Transverse colon (tissue), 4 donors: ENCODE data around the gene SULF2. TPM values are rescaled to one million over a fixed set of nuclear protein-coding genes. Genes with fewer than 3 reads are reported as not detected.

Experiments
- DNase-seq: peaks from one replicate; pipeline ENCODE4 v3.0.0-alpha.2; 2019
- H3K27ac ChIP-seq, 4 donors: fragments of 200-600 bp; sonication (generic); 2 replicates each; pipeline ENCODE4 v1.5.1; 2016 to 2018; ENCODE audit warnings: inconsistent platforms in 4 of 4
- H3K27me3 ChIP-seq: fragments of 200-600 bp; sonication (generic); 2 replicates; pipeline ENCODE4 v1.5.1; 2017; ENCODE audit warnings: inconsistent platforms
- H3K36me3 ChIP-seq, 4 donors: fragments of 200-600 bp; sonication (generic); 2 replicates each; pipeline ENCODE4 v1.5.1; 2017 to 2019; ENCODE audit warnings: inconsistent platforms in 4 of 4
- H3K4me1 ChIP-seq, 4 donors: fragments of 200-600 bp; sonication (generic); 2 replicates each; pipeline ENCODE4 v1.5.1; 2017 to 2020; ENCODE audit warnings: inconsistent platforms in 4 of 4
- H3K4me3 ChIP-seq, 4 donors: fragments of 200-600 bp; sonication (generic); 1 replicate in 1 of 4; 2 replicates in 3 of 4; pipeline versions ENCODE4 v1.5.1 to v1.6.1; 2017 to 2019; ENCODE audit warnings: inconsistent platforms in 4 of 4
- H3K9me3 ChIP-seq, 2 donors: fragments of 200-600 bp; sonication (generic); 2 replicates each; pipeline ENCODE4 v1.5.1; 2017 to 2019; ENCODE audit warnings: inconsistent platforms in 2 of 2
- EP300 ChIP-seq: sonication (generic); formaldehyde crosslinking; IDR thresholded peaks from one replicate; pipeline ENCODE4 v1.6.1; 2017; ENCODE audit warnings: antibody characterized with exemption, low read depth
- POLR2A ChIP-seq: fragments of 450-650 bp; IDR thresholded peaks from one replicate; pipeline ENCODE4 v1.6.1; 2016; ENCODE audit warnings: antibody characterized with exemption, mild to moderate bottlenecking, moderate library complexity
- POLR2AphosphoS5 ChIP-seq, 3 donors: sonication (generic); formaldehyde crosslinking; IDR thresholded peaks; one replicate each; pipeline ENCODE4 v1.6.1; 2016; ENCODE audit warnings: antibody characterized with exemption in 3 of 3
- WGBS, 2 donors: methylation state at CpG; one replicate each; pipeline ENCODE4 v1.1.5; 2018; ENCODE audit warnings: low coverage in 1 of 2; 5-methylcytosine and 5-hydroxymethylcytosine counted together
- in situ Hi-C, 4 donors: fragments of 200-750 bp; cut with MboI; loops; one replicate each; pipeline versions ENCODE4 v1.15.0 to v1.15.1; 2017; ENCODE audit warnings: low sequenced_read_pairs in 3 of 4, low pct_ligation_motif_present in 1 of 4, low pct_unique_long_range_greater_than_20kb in 1 of 4
- intact Hi-C: fragments of 100-400 bp; cut with DNase I; formaldehyde crosslinking; loops from one replicate; pipeline ENCODE4 v1.15.1; 2023; ENCODE audit warnings: low total_unique reads
- total RNA-seq, 4 donors: library from RNA; depleted of rRNA; stranded (reverse); fragments of >200 nt; gene quantifications; one replicate each; pipeline ENCODE4 v1.1.0, GENCODE V29; 2016
- TF ChIP-seq, protein P1 (sequence below), 5 experiments: fragments of 200-600 bp in 3 of 5; fragments of 450-650 bp in 2 of 5; sonication (generic) in 3 of 5; IDR thresholded peaks; 1 replicate in 2 of 5; 2 replicates in 3 of 5; pipeline ENCODE4 v1.5.1; 2016 to 2017; ENCODE audit warnings: antibody characterized with exemption in 5 of 5, inconsistent platforms in 3 of 5, mild to moderate bottlenecking in 2 of 5, moderate library complexity in 1 of 5

The SULF2 gene
- total RNA-seq, 4 donors from 2014 or later = 103 to 257 (median 191) TPM

DNA sequence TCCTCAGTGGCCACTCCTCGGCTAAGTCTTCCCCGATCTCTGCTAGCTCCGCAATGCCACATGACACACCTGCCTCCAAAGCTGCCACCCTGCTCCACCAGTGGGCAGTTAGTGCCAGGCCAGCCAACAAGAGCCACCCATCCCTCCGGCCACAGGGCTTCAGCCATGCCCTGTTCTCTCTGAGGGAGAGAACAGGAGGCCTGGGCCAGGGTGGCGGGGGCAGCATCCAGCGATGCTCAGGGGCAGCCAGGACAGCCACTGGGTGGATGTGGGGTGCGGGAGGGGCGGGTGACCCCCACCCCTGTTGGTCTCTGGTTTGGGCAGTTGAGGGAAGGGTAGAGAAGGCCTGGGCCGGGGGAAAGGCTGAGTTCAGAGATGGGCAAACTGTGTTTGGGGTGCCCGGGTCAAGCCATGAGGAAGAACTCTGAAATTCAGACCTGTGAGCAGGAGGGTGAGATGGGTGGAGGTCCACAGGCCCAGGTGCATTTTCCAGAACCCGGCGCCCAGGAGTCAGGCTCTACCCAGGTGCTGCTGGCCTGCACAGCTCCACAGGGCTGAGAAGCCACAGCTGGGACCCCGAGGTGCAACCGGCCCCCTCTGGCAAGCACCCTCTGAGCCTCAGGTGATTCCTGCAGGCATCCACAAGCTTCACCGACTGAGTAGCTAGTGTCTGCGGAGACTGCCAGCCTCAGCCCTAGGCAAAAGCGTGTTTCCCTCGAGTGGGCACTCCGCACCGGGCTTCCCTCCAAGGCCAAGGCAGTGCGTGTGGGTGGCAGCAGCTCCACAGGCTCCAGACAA lies 91.1 kb downstream of the SULF2 start:
- Histone ChIP-seq H3K4me1 (no peaks in the 10 kb centered on the region), H3K36me3 (no peaks in the 10 kb centered on the region), H3K27ac (no peak overlapping the region), H3K4me3 (no peak overlapping the region), H3K9me3 (peaks cover 0 to 11% of the 10 kb centered on the region in 2 donors), H3K27me3 (no peaks in the 10 kb centered on the region)
- DNase-seq = no peak
- WGBS, 2 donors = 94% methylated on average over 21 of the region's 21 CpGs; no CpG with 5 or more reads in 1 of the 2 donors
- TF ChIP-seq POLR2A (no peak), POLR2AphosphoS5 (IDR thresholded peaks at IDR 0.05) (no peak), EP300 (no peak)
- TF ChIP-seq, protein P1, sequence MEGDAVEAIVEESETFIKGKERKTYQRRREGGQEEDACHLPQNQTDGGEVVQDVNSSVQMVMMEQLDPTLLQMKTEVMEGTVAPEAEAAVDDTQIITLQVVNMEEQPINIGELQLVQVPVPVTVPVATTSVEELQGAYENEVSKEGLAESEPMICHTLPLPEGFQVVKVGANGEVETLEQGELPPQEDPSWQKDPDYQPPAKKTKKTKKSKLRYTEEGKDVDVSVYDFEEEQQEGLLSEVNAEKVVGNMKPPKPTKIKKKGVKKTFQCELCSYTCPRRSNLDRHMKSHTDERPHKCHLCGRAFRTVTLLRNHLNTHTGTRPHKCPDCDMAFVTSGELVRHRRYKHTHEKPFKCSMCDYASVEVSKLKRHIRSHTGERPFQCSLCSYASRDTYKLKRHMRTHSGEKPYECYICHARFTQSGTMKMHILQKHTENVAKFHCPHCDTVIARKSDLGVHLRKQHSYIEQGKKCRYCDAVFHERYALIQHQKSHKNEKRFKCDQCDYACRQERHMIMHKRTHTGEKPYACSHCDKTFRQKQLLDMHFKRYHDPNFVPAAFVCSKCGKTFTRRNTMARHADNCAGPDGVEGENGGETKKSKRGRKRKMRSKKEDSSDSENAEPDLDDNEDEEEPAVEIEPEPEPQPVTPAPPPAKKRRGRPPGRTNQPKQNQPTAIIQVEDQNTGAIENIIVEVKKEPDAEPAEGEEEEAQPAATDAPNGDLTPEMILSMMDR (IDR thresholded peaks at IDR 0.05) = no peak
- intact Hi-C loops (no loop called here), in situ Hi-C loops (no loop called here)

GRCh38 chr20:47691625-47692024 lies 93.7 kb downstream of the SULF2 start:
- no peak for DNase-seq
- TF ChIP-seq EP300 = no peak
- TF ChIP-seq POLR2AphosphoS5 (IDR thresholded peaks at IDR 0.05) = no peak
- TF ChIP-seq, protein P1 (IDR thresholded peaks at IDR 0.05) = no peak
- no peak for TF ChIP-seq POLR2A
- Histone ChIP-seq H3K4me1 (no peaks in the 10 kb centered on the region), H3K27me3 (no peaks in the 10 kb centered on the region), H3K4me3 (no peak overlapping the region), H3K36me3 (no peaks in the 10 kb centered on the region), H3K27ac (no peak overlapping the region), H3K9me3 (peaks cover 0 to 11% of the 10 kb centered on the region in 2 donors)
- in situ Hi-C loops = no loop called here
- intact Hi-C loops = no loop called here

DNA sequence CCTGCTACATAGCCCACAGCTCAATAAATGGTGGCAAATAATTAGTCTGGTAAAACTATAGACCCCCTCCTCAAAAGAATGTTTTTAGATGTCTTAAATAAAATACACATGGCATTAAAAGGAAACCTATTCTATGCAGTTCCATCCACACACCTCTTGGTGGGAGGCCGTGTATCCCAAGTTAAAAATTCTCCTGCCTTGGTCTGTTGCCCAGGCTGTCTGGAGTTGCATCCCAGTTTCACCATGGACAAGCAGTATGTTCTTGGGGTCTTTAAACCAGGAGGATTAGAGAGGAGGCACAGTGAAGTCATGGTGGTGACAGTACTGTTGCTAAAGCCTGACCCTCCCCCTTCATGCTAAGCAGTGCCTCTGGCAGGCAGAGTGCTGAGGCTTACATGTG lies 95.5 kb downstream of the SULF2 start:
- TF ChIP-seq POLR2A (no peak), POLR2AphosphoS5 (IDR thresholded peaks at IDR 0.05) (no peak)
- intact Hi-C loops = no loop called here
- 86 to 88% methylated on average over 1 of the region's 1 CpG for WGBS, 2 donors
- Histone ChIP-seq H3K4me1 (no peaks in the 10 kb centered on the region), H3K27me3 (no peaks in the 10 kb centered on the region), H3K9me3 (peaks cover 0 to 11% of the 10 kb centered on the region in 2 donors), H3K36me3 (no peaks in the 10 kb centered on the region), H3K4me3 (no peak overlapping the region), H3K27ac (no peak overlapping the region)
- in situ Hi-C loops = loop anchor here in 1 of 4 donors (10.0 kb wide), 1 partner anchor 925 kb away; no protein-coding TSS in a partner anchor
- no peak for DNase-seq

DNA sequence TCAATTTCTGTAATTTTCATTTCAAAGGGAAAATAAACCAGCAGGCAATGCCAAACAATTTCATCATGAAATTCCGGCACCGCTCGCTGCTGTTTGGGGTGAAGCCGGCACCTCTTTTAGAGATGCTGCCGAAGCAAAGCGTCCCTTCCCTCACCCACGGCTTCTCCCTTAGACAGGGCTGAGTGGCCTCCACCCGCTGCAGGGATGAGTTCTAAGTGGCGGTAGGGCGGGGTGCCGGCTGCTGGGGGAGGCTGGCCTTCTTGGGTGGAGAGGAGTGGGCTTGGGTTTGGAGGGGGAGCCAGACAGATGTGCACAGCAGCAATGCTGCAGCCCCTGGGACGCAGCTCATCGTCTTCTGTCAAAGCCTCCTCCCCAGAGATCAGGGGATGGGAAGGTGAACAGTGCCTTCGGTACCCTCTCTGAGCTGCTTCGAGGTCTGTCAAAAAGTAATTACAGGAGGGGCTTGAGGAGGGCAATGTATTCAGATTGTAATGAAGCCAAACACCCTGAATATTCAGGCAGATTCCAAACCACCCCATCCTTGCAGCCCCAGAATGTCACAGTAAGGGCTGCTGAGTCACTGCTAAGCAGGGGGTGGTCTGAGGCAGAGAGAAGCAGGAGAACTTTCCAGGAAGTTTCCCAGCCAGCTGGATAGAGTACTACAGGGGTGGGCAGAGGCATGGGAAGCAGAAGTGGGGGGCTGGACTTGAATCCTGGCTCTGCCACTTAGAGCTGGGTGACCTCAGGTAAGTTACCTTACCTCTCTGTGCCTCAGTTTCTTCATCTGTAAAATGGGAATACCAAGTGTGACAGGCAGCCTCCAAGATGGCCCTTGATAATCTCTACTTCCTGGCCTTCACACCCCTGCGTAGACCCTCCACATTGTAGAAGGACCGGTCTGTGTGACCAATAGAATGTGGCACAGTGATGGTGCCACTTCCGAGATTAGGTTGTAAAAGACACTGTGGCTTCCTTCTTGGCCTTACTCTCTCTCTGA lies 96.6 kb downstream of the SULF2 start:
- WGBS, 2 donors = 84% methylated on average over 18 of the region's 18 CpGs; no CpG with 5 or more reads in 1 of the 2 donors
- peaks cover 0 to 11% of the 10 kb centered on the region in 2 donors for H3K9me3 ChIP-seq
- intact Hi-C loops (no loop called here), in situ Hi-C loops (loop anchor here in 1 of 4 donors (10.0 kb wide), 1 partner anchor 926 kb away; no protein-coding TSS in a partner anchor)
- no peak for DNase-seq
- H3K27ac ChIP-seq = no peak overlapping the region
- TF ChIP-seq POLR2A (no peak), POLR2AphosphoS5 (IDR thresholded peaks at IDR 0.05) (no peak)
- TF ChIP-seq, protein P1 (IDR thresholded peaks at IDR 0.05) = no peak
- H3K27me3 ChIP-seq = no peaks in the 10 kb centered on the region
- no peaks in the 10 kb centered on the region for H3K4me1 ChIP-seq
- H3K4me3 ChIP-seq = no peak overlapping the region
- H3K36me3 ChIP-seq = no peaks in the 10 kb centered on the region
